HG03039 (cell line): ENCODE results near the gene TMEM123.
"Not testable (repeated sequence)": the region's sequence is repeated elsewhere in the genome, so short reads cannot be mapped to it uniquely, and the experiment has no call there.

Experiments
- ATAC-seq: cut with Tn5 transposase; IDR thresholded peaks from one replicate; pipeline ENCODE4 v1.9.1; 2021; ENCODE audit warnings: mild to moderate bottlenecking, moderate library complexity; ENCODE audit not compliant: unreplicated experiment

The TMEM123 gene

DNA sequence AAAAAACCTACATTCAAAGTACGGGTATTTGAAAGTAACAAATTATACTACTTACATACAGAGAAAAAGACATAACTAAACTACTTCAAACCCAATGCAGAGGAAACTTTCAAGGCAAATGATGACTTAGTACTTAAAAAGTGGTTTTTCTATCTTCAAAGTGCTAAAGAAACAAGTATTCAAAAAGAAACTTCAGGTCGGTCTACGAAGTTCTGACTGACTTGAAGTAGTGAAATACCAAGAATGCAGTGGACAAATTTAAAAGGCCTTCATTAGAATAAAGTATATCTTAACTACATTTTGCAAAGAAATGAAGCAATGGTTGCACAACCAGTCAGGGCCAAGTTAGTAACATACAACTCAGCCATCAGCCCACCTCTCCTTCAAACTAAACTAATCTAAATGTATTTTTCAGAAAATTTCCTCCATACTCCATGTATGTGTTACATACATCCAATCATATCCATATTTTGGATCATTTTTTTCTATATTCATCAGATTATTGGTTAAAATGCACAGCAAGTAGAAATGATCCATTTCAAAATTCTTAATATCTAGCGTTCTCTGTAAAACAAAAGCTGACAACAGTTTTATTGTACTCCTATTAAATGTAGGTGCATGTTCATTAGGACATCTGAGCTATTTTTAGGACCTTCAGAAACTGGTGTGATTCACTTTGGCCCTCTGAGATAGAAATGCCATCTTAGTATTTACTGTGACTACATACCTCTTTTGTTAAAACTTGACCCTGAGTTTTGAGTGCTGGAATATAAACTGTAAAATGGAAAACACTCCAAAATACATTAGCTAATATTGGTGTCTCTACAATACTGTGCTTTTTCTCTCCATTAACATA, 55.6 kb downstream of the TMEM123 start:
- no peak for ATAC-seq

DNA sequence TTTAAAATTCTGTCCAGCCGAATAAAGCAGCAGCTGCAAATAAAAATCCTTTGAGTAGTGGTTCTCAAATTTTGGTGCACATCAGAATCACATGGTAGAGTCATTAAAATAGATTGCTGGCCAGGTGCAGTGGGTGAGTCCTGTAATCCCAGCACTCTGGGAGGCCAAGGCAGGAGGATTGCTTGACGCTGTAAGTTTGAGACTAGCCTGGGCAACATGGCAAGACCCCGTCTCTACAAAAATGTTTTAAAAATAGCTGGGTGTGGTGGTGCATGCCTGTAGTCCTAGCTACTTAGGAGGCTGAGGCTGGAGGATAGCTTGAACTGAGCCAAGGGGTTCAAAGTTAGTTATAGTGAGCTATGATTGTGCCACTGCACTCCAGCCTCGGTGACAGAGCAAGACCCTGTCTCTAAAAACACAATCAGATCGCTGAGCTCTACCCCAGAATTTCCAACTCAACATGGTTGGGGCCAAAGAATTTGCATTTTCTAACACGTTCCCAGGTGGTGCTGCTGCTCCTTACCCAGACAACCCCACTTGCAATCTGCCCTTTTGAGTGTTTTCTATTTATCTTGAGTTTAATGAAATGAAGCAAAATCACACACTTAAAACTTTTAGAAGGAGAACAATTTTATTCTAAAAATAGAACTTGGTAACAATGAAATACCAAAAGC, 56.7 kb downstream of the TMEM123 start:
- ATAC-seq: no peak

DNA sequence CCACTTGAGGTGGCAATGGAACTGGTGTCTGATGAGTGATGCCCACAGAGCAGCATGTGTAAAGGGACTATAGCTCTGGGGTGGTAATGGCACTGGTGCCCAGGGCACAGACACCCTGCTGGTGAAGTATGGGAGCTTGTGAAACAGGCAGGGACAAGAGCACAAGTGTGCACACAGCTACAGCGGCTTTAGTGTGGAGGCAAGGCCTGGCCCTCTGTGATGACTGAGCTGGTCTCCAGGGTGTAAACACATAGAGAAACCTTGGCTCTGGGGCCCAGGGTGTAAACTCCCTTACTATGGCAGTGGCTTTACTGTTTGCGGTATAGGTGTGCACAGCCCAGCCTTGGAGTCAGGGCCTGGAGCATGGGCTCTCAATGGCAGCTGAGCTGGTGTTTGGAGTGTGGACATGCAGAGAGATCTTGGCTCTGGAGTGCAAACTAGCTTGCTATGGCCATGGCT, 59.3 kb downstream of the TMEM123 start:
- ATAC-seq: no peak

DNA sequence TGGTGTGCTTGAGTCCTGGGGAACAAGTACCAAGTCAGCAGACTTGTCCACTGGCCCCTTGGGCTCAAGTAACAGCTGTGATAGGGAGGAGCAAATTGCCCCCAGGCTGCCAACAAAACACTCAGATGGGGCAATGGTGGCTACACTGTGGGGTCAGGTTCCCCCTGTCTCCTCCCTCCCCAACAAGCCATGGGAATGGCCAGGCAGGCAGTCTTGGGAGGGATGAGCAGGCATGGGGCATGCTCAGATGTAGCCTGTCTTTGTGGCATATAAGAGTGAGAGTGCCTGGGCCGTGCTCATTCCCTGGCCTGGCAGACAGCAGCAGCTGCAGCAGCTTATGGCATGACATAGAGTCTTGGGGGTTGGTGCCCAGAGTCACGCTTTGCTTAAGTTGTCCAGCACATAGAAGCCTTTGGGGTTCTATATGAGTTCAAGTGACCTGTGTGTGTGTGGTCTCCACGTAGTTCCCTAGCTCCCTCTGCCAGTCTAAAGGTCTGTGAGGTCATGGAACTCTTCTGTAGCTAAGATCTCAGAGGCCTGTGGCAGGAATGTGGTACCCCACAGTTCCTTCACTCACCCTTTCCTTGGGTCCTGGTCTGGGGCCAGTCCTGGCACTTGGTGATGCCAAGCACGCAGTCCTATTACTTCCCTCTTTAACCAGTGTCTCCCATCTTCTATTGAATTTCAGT, 60.9 kb downstream of the TMEM123 start:
- no peak for ATAC-seq

DNA sequence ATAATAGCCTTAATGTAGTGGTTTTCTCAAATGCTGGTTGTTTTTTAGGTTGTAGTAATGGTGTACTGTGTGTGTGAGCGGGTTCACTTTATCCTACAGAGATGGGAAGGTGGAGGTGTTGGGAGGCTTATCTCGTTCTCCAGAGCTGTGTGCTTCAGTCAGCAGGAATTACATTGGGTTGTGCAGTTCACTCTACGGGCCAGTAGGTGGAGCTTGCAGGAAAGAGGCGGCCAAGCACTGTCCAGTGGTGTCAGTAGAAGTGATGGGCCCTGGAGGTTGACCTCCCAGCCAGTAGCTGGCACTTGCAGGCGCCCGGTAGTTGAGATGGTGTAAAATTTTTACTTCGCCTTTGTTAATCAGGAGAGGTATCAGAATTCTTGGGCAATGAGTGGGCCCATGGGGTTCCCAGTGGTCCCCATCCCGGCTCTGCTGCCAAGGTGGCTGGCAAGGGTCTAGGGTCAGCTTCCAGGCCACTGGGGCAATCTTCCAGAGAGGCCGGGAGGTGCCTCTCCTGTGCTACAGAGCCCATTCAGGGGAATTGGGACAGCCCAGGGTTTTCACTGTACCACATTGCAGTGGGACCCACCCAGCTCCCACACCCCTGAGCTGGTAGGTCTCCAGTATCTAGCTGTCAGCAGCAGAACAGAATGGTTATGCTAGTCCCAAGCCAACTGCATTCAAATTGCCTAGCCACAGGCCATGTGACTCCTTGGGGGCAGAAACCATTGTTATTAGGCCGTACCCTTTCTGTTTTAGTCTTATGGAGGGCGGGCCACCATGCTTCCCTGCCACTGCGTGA, 61.7 kb downstream of the TMEM123 start:
- peak; percentile 78 for ATAC-seq

DNA sequence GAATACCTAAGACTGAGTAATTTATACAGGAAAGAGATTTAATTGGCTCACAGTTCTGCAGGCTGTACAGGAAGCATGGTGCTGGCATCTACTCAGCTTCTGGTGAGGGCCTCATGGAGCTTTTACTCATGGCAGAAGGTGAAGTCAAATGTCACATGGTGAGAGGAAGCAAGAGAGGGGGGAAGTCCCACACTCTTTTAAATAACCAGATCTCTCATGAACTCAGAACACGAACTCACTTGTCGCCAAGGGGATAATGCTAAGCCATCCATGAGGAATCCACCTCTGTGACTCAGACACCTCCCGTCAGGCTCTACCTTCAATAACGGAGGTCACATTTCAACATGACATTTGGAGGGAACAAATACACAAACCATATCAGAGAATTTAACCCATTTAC, 63.3 kb downstream of the TMEM123 start:
- no peak for ATAC-seq

DNA sequence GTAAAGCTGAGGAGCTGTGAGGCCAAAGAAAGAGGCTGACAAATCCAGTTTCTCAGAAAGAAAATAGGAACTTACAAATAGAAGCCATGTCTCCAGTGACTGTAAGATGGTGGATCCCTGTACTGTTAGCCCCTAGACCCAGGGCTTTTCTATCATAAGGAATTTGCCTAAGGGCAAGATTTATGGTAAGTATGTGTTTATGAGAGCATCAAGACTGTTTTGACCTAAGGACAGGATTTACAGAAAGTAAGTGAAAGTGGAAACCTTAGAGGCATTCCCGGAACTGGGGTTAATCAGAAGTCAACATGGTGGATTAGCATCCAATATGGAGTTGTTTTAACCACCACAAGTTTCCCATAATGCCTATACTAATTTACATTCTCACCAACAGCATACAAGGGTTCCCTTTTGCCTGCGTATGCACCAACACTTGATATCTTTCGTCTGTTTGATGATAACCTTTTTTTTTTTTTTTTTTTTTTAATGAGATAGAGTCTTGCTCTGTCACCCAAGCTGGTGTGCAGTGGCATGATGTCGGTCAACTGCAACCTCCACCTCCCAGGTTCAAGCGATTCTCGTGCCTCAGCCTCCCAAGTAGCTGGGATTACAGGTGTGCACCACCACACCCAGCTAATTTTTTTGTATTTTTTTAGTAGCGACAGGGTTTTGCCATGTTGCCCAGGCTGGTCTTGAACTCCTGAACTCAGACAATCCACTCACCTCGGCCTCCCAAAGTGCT, 65.4 kb downstream of the TMEM123 start:
- no peak for ATAC-seq

DNA sequence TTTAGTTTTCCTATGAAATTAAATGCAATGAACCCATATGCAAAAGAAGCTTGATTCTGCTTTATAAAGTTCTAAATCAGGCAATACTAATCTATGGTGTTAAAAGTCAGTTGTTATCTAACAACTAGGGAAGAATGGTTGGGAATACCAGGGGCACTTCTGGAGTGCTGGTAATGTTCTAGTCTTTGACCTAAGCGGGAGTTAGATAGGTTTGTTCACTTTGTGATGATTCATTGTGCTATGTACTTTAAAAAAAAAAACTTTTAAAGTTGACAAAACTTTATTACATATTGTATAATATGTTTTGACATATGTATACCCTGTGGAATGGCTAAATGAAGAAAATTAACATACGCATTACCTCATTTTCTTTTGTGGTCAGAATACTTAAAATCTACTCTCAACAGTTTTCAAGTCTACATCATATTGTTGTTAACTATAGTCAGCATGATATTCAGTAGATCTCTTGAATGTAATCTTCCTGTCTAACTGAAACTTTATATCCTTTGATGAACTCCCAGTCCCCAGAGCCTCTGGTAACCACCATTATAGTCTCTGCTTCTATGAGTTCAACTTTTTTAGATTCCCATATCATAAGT, 66.3 kb downstream of the TMEM123 start:
- ATAC-seq: no peak

DNA sequence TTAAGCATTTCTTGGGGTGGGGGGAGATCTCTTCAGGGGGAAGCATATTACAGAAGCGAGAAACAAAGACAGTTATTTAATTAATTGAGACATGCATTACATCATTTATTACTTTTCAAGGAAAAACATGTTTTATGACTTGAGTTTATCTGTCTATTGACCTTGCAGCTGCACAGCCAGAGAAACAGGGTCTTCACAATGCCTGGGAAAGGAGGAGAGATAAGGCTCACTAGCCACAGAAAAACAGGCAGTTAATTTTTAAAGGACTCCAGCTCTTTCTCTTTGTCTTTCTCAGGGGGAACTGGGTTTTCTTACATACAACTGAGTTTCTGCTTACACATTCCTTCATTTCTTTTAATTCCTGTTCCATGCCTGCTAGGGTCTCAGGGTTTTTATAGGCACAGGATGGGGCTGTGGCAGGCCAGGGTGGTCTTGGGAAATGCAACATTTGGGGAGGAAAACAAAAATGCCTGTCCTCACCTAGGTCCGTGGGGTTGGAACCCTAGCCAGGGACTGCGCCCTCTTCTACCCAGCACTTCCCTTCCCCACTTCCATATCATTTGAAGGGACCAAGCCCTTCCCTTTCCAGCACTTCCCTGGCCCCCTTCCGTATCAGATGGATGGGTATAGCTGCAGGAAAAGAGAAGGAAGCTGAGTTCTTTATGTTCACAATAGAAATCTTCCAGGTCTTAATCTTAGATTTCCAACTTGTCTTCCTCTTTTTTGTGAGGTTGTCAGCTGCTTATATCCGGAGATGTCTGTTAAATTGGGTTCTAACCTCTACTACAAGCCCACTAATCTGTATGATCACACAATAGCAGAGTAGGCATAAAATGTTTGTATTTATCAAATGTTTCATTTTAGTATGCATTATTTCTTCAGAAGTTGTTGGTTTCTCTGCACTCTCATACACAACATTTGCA, 67.2 kb downstream of the TMEM123 start:
- ATAC-seq: no peak

DNA sequence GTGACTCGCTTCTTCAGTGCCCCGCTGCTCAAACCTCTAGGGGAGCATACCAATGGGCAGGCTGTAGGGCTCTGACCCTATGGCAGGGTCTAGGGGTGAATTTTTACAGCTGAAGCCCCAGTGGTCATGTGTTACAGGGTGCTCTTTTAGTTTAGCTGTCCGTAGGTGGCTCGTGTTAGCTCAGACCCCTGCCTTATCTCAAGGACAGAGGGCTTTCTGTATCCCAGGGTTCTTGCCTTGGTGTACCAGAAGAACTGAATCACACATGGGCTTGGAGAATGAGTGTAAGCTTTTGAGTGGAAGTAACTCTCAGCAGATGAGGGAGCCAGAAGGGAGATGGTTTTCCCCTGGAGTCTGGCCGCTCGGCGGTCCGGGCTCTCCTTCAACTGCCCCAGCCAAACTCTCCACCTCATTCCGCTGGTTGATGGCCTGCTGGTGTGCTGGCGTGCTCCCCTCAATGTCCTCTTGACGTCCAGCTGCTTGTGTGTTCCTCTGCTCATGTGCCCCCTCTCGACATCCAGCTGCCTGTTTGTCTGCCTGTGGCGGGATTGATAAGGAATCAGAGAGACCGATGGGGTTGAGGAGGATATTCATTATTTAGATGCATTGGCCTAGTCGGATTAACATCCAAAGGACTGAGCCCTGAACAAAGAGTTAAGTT, 68.0 kb downstream of the TMEM123 start:
- ATAC-seq: no peak

DNA sequence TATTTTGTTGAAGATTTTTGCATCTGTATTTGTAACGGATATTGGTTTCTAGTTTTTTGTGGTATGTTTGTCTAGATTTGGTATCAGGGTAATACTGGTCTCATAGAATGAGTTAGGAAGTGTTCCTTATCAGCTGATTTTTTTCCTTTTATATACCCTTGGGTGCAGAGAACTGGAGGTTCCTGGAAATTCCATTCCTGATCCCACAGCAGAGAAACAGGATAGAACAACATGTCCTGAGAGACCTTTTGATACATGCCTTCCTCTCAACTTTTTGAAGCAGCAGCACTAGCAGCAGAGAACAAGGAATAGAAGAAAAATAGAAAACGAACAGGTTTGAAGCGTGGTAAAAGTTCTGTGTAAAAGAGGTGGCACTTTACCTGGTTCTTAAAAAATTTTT, 68.7 kb downstream of the TMEM123 start:
- no peak for ATAC-seq

DNA sequence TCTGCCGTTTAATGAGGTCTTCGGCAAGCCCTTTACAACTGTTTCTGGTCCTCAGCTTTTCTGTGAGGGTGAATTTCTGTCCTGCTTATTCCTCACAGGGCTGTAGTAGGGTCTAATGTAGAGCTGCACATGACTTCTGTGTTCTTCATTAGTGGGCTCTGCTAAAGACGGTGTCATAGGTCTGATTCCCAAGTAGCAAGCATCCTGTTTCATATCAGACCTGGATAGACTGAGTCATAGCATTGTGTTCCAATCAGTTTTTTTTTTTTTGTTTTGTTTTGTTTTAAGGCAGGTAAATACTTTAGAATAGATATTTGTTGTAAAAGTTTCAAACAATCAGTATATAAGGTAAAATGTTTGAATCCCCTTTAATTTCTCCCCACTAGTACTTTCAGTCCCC, 70.2 kb downstream of the TMEM123 start:
- no peak for ATAC-seq

DNA sequence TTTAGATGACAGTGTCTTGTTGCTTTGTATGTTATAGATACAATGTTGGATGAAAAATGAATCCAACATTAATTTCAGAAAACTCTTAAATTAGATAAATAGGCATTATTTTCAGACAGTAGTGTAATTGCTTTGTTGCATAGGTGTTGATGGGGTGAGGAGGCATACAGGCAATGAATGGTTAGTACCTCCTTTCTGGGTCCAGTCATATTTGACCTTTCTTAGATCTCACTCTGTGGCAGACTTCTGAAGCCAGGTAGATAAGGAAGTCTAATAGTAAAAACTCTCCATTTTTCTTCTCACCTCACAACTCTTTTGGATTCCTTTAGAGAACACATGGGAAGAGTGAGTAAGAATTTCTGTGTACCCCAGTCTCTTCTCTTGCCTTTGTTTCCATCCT, 73.7 kb downstream of the TMEM123 start:
- no peak for ATAC-seq

DNA sequence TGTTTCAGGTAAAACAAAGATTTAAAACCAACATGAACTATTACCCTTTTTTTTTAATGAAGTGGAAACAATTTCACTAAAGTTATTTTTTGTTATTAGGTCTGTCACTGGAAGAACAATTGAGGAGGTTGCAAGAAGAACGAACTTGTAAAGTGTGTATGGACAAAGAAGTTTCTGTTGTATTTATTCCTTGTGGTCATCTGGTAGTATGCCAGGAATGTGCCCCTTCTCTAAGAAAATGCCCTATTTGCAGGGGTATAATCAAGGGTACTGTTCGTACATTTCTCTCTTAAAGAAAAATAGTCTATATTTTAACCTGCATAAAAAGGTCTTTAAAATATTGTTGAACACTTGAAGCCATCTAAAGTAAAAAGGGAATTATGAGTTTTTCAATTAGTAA, 74.7 kb downstream of the TMEM123 start:
- ATAC-seq: no peak

DNA sequence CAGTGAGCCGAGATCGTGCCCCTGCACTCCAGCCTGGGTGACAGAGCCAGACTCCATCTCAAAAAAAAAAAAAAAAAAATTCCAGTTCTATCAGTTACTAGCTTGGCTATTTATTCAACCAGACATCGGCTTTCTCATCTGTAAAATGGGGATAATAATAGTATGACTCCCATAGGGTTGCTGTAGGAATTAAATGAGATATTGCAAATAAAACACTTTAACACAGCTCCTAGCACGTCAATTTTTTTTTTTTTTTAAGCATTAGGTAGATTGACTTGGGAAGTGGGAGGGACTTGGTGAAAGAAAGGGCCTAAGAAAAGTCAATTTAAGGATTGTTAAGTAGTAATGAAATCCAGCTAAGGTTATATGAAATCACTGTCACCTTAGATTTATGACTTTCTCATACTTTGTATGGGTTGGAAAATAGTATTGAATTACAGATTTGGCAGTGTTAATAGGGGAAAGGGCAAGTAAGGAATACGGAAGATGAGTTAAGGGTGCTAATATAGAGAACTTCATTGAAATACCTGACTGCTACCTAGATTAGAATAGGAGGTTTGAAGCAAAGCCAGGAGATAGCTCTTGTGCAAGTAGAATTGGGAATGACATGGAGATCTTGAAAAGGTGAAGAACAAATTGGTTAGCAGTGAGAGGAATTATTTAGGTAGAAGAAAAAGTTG, 76.7 kb downstream of the TMEM123 start:
- ATAC-seq: no peak

DNA sequence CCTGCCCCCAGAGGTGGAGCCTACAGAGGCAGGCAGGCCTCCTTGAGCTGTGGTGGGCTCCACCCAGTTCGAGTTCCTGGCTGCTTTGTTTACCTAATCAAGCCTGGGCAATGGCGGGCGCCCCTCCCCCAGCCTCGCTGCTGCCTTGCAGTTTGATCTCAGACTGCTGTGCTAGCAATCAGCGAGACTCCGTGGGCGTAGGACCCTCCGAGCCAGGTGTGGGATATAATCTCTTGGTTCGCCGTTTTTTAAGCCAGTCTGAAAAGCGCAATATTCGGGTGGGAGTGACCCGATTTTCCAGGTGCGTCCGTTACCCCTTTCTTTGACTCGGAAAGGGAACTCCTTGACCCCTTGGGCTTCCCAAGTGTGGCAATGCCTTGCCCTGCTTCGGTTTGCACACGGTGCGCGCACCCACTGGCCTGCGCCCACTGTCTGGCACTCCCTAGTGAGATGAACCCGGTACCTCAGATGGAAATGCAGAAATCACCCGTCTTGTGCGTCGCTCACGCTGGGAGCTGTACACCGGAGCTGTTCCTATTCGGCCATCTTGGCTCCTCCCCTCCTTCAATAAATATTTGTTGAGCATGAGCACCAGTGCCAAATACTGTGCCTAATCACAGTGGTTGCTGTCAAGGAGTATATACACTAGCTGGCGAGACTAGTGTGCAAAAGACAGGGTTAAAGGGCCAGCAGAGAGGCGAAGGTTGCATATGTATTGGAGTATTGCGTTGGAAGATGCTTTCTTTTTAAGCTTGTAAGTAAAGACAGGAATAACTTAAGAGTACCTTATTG, 77.7 kb downstream of the TMEM123 start:
- not testable (repeated sequence) for ATAC-seq

DNA sequence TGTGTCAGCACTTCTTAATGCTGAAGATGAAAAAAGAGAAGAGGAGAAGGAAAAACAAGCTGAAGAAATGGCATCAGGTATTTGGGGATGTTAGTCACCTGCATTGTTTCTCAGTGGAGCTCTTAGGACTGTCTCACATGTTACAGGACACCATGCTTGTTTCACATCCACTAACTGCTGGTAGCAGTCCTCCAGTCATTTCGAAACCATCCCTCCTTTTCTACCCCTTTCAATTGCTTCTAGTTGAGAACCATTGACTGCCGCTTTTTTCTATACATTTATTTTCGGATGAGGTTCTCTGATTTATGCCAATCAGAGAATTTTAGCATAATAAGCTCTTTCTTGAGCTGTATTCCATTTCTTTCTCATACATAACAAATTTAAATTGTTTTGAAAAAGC, 84.1 kb downstream of the TMEM123 start:
- peak; percentile 100 for ATAC-seq
